ENCODE results near the gene KCNK7.

KCNK7 gene

DNA sequence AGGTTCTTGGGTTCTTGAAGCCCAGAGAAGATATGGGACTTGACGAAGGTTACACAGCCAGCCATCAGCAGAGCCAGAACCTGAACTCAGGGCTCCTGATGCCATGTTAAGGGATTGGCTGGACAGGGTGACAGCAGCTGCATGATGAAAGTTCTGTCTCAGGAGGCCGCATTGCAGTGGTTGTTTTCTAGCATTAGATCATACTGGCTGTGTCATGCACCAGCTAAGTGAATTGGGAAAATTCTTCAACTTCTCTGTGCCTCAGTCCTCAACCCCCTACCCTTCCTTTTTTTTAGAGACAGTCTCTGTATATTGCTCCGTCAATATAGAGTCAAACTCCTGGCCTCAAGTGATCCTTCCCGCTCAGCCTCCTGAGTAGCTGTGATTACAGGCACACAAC, 32.0 kb downstream of the KCNK7 start:
- in situ Hi-C loops (cut with HindIII; ENCODE audit: low pct_ligation_motif_present, low pct_unique_long_range_greater_than_20kb, low sequenced_read_pairs) = no loop called here
- no peak for DNase-seq

DNA sequence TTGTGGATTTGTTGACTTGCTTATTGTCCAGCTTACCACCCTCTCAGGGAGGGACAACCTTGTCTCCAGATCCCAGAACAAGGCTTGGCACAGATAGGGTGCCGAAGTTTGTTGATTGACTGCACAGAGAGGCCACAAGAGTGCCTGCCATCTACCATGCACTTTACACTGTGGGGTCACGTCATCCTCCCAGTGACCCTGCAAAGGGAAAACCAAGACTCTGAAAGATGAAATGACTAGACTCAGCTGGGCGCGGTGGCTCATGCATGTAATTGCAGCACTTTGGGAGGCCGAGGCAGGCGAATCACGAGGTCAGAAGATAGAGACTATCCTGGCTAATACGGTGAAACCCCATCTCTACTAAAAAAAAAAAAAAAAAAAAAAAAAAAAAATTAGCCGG, 32.8 kb downstream of the KCNK7 start:
- in situ Hi-C loops (cut with HindIII; ENCODE audit: low pct_ligation_motif_present, low pct_unique_long_range_greater_than_20kb, low sequenced_read_pairs) = no loop called here
- DNase-seq = no peak

- in situ Hi-C loops (cut with HindIII; ENCODE audit: low pct_ligation_motif_present, low pct_unique_long_range_greater_than_20kb, low sequenced_read_pairs) = no loop called here
- DNase-seq = no peak
Observed at GRCh38 chr11:65562020-65562419, 33.6 kb downstream of the KCNK7 start.

DNA sequence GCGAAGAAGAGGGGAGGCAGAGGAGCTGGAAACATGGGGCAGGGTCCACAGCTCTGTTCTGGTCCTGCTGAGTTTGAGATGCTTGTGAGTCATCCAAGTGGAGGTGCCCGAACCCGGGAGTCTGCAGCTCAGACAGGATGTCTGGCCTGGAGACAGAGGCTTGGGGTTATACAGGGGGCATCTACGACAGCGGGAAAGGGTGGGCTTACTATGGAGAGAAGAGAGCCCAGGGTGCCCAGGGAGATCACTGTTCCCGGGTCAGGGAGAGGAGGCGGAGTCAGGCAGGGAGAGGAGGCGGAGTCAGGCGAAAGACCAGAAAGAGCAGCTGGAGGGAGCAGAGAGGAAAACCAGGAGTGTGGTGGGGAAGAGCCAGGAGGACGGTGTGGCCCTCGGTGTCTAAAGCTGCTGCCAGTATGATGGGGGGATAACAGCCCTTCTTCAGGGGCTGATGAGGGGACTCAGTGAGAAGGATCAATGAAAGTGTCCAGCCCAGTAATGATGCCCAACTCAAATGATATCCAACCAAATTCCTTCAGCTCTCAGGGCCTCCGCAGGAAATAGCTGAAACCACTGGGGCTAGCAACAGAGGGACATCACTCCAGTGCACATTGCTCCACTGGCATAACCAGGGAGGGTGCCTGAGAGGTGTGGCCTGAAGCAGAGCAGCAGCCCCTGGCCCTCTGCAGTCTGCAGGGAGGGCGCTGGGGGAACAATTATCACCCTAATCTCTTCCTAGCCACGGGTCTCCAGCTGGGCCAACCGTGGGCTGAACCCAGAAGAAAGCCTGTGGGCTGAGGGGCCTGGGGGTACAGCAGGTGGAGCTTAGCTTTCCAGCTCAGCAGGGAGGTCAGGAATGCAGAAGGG, 34.8 kb downstream of the KCNK7 start:
- in situ Hi-C loops (cut with HindIII; ENCODE audit: low pct_ligation_motif_present, low pct_unique_long_range_greater_than_20kb, low sequenced_read_pairs) = no loop called here
- DNase-seq = peak; percentile 57

DNA sequence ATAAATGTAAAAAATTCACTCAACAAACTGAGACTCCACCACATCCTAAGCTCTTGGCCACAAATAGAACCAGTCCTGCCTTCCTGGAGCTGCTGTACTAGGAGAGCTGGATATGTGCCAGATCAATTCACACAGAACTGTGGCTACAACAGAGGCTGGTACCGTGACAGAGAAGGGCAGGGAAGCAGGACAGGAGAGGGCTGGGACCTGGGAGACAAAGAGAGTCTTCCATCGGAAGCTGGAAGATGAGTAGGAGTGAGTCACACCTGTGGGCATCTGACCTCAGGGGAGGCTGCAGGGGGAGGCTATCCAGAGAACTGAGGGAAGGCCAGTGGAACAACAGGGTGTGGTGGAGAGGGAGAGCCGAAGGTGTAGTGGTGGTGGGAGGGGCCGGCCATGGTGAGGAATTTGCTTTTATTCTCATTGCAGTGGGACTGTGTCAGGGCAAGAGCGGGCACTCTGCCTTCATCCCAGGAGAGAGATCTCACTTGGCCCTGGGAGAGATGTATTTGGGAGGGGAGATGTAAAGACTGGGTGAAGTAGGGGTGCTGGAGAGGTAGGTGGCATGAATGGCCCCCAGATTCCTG, 35.6 kb downstream of the KCNK7 start:
- in situ Hi-C loops (cut with HindIII; ENCODE audit: low pct_ligation_motif_present, low pct_unique_long_range_greater_than_20kb, low sequenced_read_pairs) = no loop called here
- DNase-seq = peak; percentile 58

GRCh38 chr11:65559535-65559934, 36.1 kb downstream of the KCNK7 start:
- DNase-seq = no peak
- in situ Hi-C loops (cut with HindIII; ENCODE audit: low pct_ligation_motif_present, low pct_unique_long_range_greater_than_20kb, low sequenced_read_pairs) = no loop called here

GRCh38 chr11:65558930-65559509, 36.6 kb downstream of the KCNK7 start:
- DNase-seq = peak; percentile 54
- in situ Hi-C loops (cut with HindIII; ENCODE audit: low pct_ligation_motif_present, low pct_unique_long_range_greater_than_20kb, low sequenced_read_pairs) = no loop called here

- in situ Hi-C loops (cut with HindIII; ENCODE audit: low pct_ligation_motif_present, low pct_unique_long_range_greater_than_20kb, low sequenced_read_pairs) = no loop called here
- peak; percentile 73 for DNase-seq
Observed at GRCh38 chr11:65558002-65558929, 37.3 kb downstream of the KCNK7 start, which contains the start of gene LTBP3. TSS of gene LTBP3 (minus strand) at chr11:65558359. CDS start at chr11:65557959, 400 bp downstream.

- in situ Hi-C loops (cut with HindIII; ENCODE audit: low pct_ligation_motif_present, low pct_unique_long_range_greater_than_20kb, low sequenced_read_pairs) = no loop called here
- DNase-seq = no peak
Observed at GRCh38 chr11:65557280-65558001, 38.2 kb downstream of the KCNK7 start.

DNA sequence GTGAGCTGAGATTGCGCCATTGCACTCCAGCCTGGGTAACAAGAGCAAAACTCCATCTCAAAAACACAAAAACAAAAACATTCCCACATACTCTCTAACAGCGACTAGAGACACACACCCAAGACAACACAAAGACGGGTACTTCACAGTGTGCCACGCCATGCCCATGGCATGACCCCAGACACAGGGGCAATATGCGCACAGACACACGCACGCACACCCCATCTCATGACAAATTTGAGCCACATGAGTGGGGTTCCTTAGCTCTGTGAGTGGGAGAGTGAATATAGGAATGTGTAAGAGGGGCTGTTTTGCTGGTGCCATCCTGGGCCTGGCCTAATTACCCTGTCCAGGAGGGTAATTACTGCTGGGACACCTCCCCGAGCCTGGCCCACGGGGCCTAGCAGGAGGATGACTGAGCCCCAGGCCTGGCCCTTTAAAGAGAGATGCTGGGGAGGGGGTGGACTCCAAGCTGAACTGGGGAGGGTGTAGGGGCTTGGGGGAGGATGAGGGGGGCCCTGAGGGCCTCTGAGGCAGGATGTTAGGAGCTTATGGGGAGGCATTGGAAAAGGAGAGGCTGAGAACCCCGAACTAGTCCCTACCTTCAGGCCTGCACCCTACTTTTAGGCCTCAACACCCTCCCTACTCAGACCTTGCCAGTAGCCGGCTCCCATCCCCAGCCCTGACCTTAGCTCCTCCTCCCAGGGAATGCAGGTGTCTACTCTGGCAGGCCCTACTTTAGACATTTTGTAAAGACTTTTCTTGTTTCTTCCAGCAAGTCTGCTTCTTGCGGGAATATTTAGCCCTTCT, 38.9 kb downstream of the KCNK7 start:
- DNase-seq = no peak
- in situ Hi-C loops (cut with HindIII; ENCODE audit: low pct_ligation_motif_present, low pct_unique_long_range_greater_than_20kb, low sequenced_read_pairs) = no loop called here

DNA sequence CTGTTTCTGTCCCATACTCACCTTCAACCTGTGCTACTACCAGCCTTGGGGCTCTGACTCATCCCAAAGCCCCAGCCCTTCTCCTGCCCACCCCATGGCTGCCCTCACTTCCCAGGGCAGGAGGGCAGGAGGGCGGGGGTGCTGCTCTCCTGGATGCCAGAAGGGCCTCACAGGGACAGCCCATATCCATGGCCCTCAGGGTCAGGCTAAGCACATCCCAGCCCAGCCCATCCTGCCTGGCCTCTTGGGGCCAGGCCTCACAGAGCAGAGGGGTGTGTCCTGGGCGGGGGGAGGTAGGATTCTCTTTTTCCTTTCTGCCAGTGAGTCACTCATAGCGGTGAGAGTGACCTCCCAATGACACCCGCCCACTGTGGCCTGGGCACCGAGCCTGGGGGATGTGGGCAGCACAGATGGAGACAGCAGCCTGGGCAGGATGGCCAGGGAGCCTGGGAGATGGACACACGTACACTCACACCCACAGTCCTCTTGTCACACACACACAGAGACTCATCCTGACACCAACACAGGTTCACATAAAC, 39.8 kb downstream of the KCNK7 start:
- DNase-seq = peak; percentile 91
- in situ Hi-C loops (cut with HindIII; ENCODE audit: low pct_ligation_motif_present, low pct_unique_long_range_greater_than_20kb, low sequenced_read_pairs) = no loop called here

DNA sequence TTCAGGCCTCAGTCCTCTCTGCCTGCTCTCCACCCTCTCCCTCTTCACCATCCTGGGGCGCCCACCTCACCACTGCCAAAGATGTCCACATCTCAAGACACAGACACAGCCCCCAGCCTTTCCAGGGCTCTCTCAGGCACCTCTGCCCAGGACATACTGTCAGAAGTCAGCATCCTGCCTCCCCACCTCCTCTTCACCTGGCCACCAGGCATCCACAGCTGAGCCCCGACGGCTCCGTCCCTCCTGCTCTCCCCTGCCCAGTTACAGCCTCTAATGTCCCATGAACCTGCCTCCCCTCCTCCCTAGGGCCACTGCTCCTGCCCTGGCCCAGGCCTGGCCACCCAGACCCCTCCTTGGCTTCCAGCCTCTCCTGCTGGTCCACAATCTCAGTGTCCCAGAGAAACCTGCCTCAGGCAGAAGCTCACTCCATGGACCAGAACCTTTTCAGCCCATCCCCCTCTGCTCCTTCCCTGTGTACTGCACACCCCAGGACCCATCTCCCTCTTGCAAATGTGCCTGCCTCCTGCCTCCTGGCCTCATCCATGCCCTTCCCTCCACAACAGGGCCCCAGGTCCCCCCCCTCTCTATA, 40.7 kb downstream of the KCNK7 start:
- in situ Hi-C loops (cut with HindIII; ENCODE audit: low pct_ligation_motif_present, low pct_unique_long_range_greater_than_20kb, low sequenced_read_pairs) = no loop called here
- DNase-seq = no peak

DNA sequence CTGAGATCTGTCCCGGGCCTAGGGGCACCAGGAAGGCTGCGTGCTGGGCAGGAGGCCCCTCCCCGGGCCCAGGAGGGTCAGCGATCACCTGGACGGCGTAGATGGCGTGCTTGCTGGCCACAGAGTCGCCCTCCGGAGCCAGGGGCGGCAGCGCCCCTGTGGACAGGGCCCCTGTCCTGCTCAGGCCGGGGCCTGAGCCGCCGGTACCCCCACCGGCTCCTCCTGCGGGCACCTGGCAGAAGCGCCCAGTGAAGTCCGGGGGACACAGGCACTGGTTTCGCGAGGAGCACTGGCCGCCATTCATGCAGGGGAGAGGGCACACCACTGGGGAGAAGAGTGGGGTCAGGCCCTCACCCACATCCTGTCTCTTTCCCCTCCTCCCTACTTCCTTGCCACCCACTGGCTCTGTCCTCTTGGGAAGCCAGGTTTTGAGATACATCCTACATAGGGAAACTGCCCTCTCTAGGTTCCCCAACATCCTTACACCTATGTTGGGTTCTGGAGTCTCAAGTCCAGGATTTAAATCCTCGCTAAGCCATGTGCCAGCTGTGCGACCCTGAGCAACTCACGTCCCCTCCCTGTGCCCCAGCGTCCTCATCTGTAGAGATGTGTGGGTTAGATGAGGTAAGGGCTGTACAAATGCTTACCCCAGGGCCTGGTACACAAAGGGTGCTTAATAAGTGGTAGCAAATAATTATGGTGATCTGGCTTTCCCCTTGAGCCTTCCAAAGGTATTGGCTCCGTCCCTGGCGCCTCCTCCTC, 41.4 kb downstream of the KCNK7 start:
- in situ Hi-C loops (cut with HindIII; ENCODE audit: low pct_ligation_motif_present, low pct_unique_long_range_greater_than_20kb, low sequenced_read_pairs) = no loop called here

DNA sequence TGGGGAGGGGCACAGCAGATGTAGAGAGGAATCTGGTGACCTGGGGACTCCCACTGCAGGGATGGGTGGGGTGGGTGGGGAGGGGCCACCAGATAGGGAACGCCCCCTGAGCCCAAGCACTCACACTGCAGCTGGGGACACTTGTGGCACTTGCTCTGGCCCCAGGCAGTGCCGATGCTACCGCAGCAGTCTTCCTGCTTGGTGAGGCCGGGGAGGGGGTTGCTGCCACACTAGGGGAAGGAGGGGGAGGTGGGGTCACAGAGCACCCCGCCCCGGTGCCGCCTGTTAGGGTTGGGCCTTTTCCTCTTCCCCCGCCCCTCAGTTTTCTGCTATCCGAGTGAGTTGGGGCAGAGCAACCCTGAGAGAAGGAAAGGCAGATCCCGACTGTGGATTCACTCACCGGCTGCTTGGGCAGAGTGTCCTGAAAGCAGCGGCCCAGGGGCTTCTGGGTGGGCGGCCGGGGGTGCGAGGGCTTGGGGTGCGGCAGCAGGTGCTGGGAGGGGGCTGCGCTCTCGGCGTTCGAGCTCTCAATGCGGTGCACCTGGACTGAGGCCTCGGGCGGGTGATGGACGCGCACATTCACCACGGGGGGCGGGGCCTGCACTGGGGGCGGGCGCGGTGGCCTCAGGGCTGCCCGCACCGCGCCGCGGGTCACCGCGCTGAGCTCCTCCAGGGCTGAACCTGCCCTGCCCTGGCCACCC, 42.1 kb downstream of the KCNK7 start:
- in situ Hi-C loops (cut with HindIII; ENCODE audit: low pct_ligation_motif_present, low pct_unique_long_range_greater_than_20kb, low sequenced_read_pairs) = no loop called here
- DNase-seq = no peak

More for the DNA sequence above, 41.4 kb downstream of the KCNK7 start:
- no peak for DNase-seq

- DNase-seq = no peak
- in situ Hi-C loops (cut with HindIII; ENCODE audit: low pct_ligation_motif_present, low pct_unique_long_range_greater_than_20kb, low sequenced_read_pairs) = no loop called here
Observed at GRCh38 chr11:65552388-65552951, 43.1 kb downstream of the KCNK7 start.

Measured in ACHN (cell line).